ENCODE data around the gene UROC1.

- no peak for TF ChIP-seq CTCF (IDR thresholded peaks at IDR 0.05)
- TF ChIP-seq RAD21 (IDR thresholded peaks at IDR 0.05; ENCODE audit: low read length): no peak
- TF ChIP-seq JUND (IDR thresholded peaks at IDR 0.05): no peak
- TF ChIP-seq RXRA (IDR thresholded peaks at IDR 0.05; ENCODE audit: borderline replicate concordance, low read depth): no peak
- TF ChIP-seq EZH2phosphoT487 (IDR thresholded peaks at IDR 0.05; ENCODE audit: borderline replicate concordance, low read depth): no peak
- no peak for TF ChIP-seq POLR2AphosphoS5 (IDR thresholded peaks at IDR 0.05; ENCODE audit: low read depth, low read length)
- TF ChIP-seq TAF1 (IDR thresholded peaks at IDR 0.05; ENCODE audit: borderline replicate concordance, low read depth, low read length): no peak
- TF ChIP-seq SMC3 (IDR thresholded peaks at IDR 0.05; ENCODE audit: low read depth, low read length): no peak
- TF ChIP-seq, protein P1, sequence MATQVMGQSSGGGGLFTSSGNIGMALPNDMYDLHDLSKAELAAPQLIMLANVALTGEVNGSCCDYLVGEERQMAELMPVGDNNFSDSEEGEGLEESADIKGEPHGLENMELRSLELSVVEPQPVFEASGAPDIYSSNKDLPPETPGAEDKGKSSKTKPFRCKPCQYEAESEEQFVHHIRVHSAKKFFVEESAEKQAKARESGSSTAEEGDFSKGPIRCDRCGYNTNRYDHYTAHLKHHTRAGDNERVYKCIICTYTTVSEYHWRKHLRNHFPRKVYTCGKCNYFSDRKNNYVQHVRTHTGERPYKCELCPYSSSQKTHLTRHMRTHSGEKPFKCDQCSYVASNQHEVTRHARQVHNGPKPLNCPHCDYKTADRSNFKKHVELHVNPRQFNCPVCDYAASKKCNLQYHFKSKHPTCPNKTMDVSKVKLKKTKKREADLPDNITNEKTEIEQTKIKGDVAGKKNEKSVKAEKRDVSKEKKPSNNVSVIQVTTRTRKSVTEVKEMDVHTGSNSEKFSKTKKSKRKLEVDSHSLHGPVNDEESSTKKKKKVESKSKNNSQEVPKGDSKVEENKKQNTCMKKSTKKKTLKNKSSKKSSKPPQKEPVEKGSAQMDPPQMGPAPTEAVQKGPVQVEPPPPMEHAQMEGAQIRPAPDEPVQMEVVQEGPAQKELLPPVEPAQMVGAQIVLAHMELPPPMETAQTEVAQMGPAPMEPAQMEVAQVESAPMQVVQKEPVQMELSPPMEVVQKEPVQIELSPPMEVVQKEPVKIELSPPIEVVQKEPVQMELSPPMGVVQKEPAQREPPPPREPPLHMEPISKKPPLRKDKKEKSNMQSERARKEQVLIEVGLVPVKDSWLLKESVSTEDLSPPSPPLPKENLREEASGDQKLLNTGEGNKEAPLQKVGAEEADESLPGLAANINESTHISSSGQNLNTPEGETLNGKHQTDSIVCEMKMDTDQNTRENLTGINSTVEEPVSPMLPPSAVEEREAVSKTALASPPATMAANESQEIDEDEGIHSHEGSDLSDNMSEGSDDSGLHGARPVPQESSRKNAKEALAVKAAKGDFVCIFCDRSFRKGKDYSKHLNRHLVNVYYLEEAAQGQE (IDR thresholded peaks at IDR 0.05; ENCODE audit: low read depth, low read length): no peak
- TF ChIP-seq GATA2 (CRISPR knock-in tag; IDR thresholded peaks at IDR 0.05): no peak
- TF ChIP-seq NRF1 (IDR thresholded peaks at IDR 0.05; ENCODE audit: low read depth, low read length): no peak
- TF ChIP-seq EP300 (IDR thresholded peaks at IDR 0.05; ENCODE audit: borderline replicate concordance in 1 of 2, low read depth in 1 of 2, low read length in 1 of 2): no peak
- TF ChIP-seq, protein P2, sequence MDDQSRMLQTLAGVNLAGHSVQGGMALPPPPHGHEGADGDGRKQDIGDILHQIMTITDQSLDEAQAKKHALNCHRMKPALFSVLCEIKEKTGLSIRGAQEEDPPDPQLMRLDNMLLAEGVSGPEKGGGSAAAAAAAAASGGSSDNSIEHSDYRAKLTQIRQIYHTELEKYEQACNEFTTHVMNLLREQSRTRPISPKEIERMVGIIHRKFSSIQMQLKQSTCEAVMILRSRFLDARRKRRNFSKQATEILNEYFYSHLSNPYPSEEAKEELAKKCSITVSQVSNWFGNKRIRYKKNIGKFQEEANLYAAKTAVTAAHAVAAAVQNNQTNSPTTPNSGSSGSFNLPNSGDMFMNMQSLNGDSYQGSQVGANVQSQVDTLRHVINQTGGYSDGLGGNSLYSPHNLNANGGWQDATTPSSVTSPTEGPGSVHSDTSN (IDR thresholded peaks at IDR 0.05): no peak
- no peak for TF ChIP-seq YY1 (IDR thresholded peaks at IDR 0.05; ENCODE audit: low read depth)
Observed at GRCh38 chr3:126562737-126563276, 45.2 kb upstream of the UROC1 start.
